Astrocyte of the cerebellum (primary cell): ENCODE measurements around the gene CYB5R3.

Experiments
- DNase-seq: peaks from one replicate; pipeline ENCODE4 v3.0.0-alpha.2; 2011; ENCODE audit warnings: low read depth
- H3K4me3 ChIP-seq: 2 replicates; pipeline ENCODE4 v1.5.1; 2011; ENCODE audit warnings: mild to moderate bottlenecking, low read depth, low read length, moderate library complexity
- in situ Hi-C: cut with HindIII; loops from 2 replicates; pipeline ENCODE4 v1.10.0; 2017; ENCODE audit warnings: low sequenced_read_pairs
- TF ChIP-seq, protein P1 (sequence below): IDR thresholded peaks from 2 replicates; pipeline ENCODE4 v1.5.1; 2012; ENCODE audit warnings: low read length, low read depth, moderate library complexity, mild to moderate bottlenecking; ENCODE audit errors: missing control alignments

CYB5R3 gene

DNA sequence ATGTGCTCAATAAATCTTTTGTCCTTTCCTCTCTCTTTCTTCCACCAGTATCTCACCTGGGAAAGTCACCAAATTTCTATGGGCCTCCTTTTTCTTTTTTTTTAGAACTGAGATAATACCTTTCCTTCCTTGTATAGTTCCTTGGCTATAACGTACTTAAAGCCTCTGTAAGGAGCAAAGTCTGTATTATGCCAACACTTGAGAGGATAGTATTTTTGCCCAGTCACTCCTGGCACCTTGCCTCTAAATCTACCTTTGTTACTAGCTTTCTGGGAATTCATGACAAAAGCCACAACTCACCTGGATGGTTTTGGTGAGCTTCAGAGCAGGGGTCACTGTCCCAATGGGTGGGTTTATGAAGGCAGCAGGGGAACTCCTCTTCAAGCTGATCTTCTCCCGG, 46.7 kb downstream of the CYB5R3 start:
- TF ChIP-seq, protein P1, sequence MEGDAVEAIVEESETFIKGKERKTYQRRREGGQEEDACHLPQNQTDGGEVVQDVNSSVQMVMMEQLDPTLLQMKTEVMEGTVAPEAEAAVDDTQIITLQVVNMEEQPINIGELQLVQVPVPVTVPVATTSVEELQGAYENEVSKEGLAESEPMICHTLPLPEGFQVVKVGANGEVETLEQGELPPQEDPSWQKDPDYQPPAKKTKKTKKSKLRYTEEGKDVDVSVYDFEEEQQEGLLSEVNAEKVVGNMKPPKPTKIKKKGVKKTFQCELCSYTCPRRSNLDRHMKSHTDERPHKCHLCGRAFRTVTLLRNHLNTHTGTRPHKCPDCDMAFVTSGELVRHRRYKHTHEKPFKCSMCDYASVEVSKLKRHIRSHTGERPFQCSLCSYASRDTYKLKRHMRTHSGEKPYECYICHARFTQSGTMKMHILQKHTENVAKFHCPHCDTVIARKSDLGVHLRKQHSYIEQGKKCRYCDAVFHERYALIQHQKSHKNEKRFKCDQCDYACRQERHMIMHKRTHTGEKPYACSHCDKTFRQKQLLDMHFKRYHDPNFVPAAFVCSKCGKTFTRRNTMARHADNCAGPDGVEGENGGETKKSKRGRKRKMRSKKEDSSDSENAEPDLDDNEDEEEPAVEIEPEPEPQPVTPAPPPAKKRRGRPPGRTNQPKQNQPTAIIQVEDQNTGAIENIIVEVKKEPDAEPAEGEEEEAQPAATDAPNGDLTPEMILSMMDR = no peak
- H3K4me3 ChIP-seq = no peak overlapping the region
- no peak for DNase-seq
- in situ Hi-C loops = no loop called here

DNA sequence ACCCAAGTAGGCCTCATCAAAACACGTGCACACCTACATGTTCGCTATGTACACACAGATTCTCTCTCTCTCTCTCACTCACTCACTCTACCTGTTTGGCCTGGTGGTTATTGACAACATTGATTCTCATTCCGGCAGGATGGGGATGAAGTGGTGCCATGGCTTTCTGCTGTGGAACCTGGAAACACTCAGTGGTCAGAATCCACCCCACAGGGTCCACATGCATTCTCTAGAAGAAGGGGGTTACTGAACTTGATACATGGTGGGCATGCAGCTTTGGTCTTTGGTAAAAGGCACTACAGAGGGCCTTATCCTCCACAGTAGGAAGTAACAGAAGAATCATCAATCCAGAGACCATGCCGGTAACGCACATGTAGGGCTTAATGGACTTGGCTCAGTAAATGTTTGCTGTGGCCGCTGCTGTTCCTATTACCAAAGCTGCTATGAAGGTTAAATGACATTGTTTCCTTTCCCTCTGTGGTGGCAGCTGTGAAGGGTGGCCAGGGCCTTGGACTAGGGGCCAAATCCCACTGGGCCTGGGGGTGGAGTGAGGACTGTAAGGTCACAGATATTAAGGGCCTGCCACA, 47.2 kb downstream of the CYB5R3 start:
- no peak for DNase-seq
- TF ChIP-seq, protein P1 = no peak
- in situ Hi-C loops = no loop called here

DNA sequence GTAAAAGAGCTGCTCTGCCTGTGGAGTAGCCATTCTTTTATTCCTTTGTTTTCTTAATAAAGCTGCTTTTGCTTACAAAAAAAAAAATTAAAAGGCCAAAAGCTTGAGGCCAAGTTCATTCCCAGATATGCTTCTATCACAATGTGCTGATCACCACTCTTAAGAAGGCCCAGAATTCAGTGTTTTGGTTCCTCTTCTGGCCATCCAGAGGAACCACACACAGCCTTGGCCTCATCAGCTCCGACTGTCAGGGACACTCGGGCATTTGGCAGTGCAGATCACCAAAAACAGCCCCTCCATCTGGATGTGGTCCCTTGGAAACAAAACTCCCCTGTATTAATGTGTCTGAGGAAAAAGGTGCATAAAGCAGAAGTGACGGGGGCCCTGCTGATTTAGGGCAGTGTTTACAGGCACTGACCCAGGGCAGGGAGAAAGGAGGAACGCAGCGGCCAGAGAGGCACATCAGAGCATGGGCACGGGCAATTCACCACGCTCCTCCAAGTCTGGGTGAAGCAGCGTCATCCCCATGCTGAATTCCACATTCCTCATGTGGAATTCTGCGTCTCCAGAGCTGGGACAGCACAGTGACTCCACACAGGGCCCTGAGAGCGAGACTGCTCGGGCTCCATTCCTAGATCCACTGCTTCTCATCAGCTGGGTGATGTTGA, 52.2 kb downstream of the CYB5R3 start:
- no peak overlapping the region for H3K4me3 ChIP-seq
- no peak for DNase-seq
- in situ Hi-C loops = no loop called here
- TF ChIP-seq, protein P1 = no peak

More for the DNA sequence above, 47.2 kb downstream of the CYB5R3 start:
- no peak overlapping the region for H3K4me3 ChIP-seq

DNA sequence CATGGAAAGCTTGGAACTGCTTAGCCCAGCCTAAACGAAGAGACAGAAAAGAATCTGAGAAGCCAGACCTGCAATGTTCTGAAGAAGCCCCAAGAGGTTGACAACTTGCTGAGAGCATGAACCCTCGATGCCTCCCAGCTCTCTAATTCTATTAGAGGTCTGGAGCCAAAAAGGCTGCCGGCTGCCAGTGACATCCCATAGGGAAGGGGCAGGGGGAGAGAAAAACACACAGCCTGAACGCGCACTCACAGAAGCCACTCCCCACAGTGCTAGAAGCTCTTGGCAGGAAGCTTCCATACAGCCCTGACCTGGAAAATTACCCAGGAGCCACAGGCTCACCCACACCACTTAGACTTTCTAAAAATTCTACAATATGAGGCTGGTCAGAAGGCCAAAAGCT, 52.9 kb downstream of the CYB5R3 start:
- in situ Hi-C loops = no loop called here
- no peak overlapping the region for H3K4me3 ChIP-seq
- no peak for DNase-seq
- TF ChIP-seq, protein P1 = no peak

- DNase-seq = no peak
- H3K4me3 ChIP-seq = no peak overlapping the region
- TF ChIP-seq, protein P1 = no peak
- in situ Hi-C loops = no loop called here
Measured at GRCh38 chr22:42595434-42595833, 53.8 kb downstream of the CYB5R3 start.

- no peak for DNase-seq
- TF ChIP-seq, protein P1 = no peak
- H3K4me3 ChIP-seq = no peak overlapping the region
- in situ Hi-C loops = no loop called here
Measured at GRCh38 chr22:42591987-42592386, 57.2 kb downstream of the CYB5R3 start.
